Common myeloid progenitor, CD34-positive (primary cell): ENCODE measurements around the gene YBX2.

Experiments used
- CTCF ChIA-PET: fragments of 350-600 bp; sonication (Branson Sonifier 250); formaldehyde crosslinking; loops from one replicate; lab custom pipeline; 2021; ENCODE audit warnings: antibody characterized with exemption; lab: Charles Lee
- POLR2A ChIA-PET: fragments of 350-600 bp; sonication (Branson Sonifier 250); formaldehyde crosslinking; loops from one replicate; lab custom pipeline; 2021; ENCODE audit warnings: antibody characterized with exemption; lab: Charles Lee
- DNase-seq, 3 donors: peaks; one replicate each; pipeline versions ENCODE4 v3.0.0 to v3.0.0-alpha.2; 2013
- H3K27ac ChIP-seq, 2 experiments: 1 replicate in 1 of 2; 2 replicates in 1 of 2; pipeline ENCODE4 v1.7.0; 2013; ENCODE audit warnings: inconsistent platforms in 2 of 2, low read length in 2 of 2, mild to moderate bottlenecking in 2 of 2, low read depth in 1 of 2, moderate library complexity in 1 of 2; ENCODE audit not compliant: severe bottlenecking in 2 of 2, insufficient read depth in 1 of 2, poor library complexity in 1 of 2
- H3K27me3 ChIP-seq, 5 experiments: replicated peaks in 2 of 5; 1 replicate in 3 of 5; 2 replicates in 2 of 5; pipeline versions ENCODE4 v1.6.1 to v1.7.0; 2013; ENCODE audit warnings: low read length in 4 of 5, mild to moderate bottlenecking in 2 of 5, moderate library complexity in 2 of 5, inconsistent platforms in 1 of 5; ENCODE audit not compliant: insufficient read depth in 5 of 5, control insufficient read depth in 4 of 5
- H3K36me3 ChIP-seq, 4 experiments: 1 replicate in 2 of 4; 2 replicates in 2 of 4; pipeline versions ENCODE4 v1.6.1 to v1.7.0; 2013; ENCODE audit warnings: low read length in 3 of 4, control low read depth in 1 of 4, mild to moderate bottlenecking in 1 of 4; ENCODE audit not compliant: control insufficient read depth in 4 of 4, insufficient read depth in 4 of 4
- H3K4me1 ChIP-seq, 4 experiments: 1 replicate in 3 of 4; 2 replicates in 1 of 4; pipeline versions ENCODE4 v1.6.1 to v1.7.1; 2013; ENCODE audit warnings: low read length in 3 of 4, mild to moderate bottlenecking in 3 of 4, control low read depth in 1 of 4, inconsistent platforms in 1 of 4, moderate library complexity in 1 of 4; ENCODE audit not compliant: control insufficient read depth in 4 of 4, insufficient read depth in 4 of 4; ENCODE audit errors: control extremely low read depth in 1 of 4
- H3K4me3 ChIP-seq, 7 experiments: 1 replicate in 4 of 7; 2 replicates in 3 of 7; pipeline versions ENCODE4 v1.5.1 to v1.7.0; 2013; ENCODE audit warnings: mild to moderate bottlenecking in 7 of 7, low read length in 6 of 7, moderate library complexity in 6 of 7, inconsistent platforms in 2 of 7, low read depth in 2 of 7, control low read depth in 1 of 7; ENCODE audit not compliant: insufficient read depth in 4 of 7, control insufficient read depth in 1 of 7; ENCODE audit errors: extremely low read depth in 1 of 7
- H3K9me3 ChIP-seq, 5 experiments: 1 replicate in 4 of 5; 2 replicates in 1 of 5; pipeline versions ENCODE4 v1.6.1 to v1.7.1; 2013; ENCODE audit warnings: low read length in 4 of 5, mild to moderate bottlenecking in 2 of 5, inconsistent platforms in 1 of 5, low read depth in 1 of 5, moderate library complexity in 1 of 5; ENCODE audit not compliant: control insufficient read depth in 4 of 5, insufficient read depth in 2 of 5; ENCODE audit errors: control extremely low read depth in 1 of 5
- WGBS: methylation state at CpG from one replicate; pipeline ENCODE4 v1.1.5; 2013; ENCODE audit not compliant: insufficient coverage; 5-methylcytosine and 5-hydroxymethylcytosine counted together

The YBX2 gene

GRCh38 chr17:7306911-7307685, 12.7 kb upstream of the YBX2 start, which contains the start of gene EIF5A:
Gene EIF5A, plus strand, starts transcription at chr17:7307628. Its CDS starts 2,008 bp downstream, at chr17:7309636.
- WGBS, result 0% methylated on average over 52 of the region's 64 CpGs
- ChIA-PET POLR2A (no interaction called here), CTCF (interaction anchor here (2.9 kb wide), 1 partner anchor 11 kb away, joined by 17 read pairs; no protein-coding TSS in a partner anchor)
- Histone ChIP-seq H3K4me3 (peak within 1 kb of the TSS; percentile 67 to 99 (median 87)), H3K36me3 (peaks cover 15 to 31% (median 23%) of the 10 kb centered on the region in 4 experiments), H3K4me1 (peaks cover 9 to 27% (median 20%) of the 10 kb centered on the region in 4 experiments), H3K9me3 (no peaks in the 10 kb centered on the region), H3K27ac (peak within 1 kb of the TSS; percentile 85 to 96), H3K27me3 (no peaks in the 10 kb centered on the region)
- DNase-seq, result peak; percentile 100

DNA sequence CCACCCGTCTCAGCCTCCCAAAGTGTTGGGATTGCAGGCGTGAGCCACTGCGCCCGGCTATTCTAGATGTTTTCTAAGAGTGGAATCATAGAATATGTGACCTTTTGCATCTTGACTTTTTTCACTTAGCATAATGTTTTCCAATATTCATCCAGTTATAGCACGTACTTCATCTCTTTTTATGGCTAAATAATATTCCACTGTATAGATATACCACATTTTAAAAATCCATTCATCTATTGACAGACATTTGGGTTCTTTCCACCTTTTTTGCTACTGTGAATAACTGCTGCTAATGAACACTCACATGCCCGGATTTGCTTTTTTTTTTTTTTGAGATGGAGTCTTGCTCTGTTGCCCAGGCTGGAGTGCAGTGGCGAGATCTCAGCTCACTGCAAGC, 9.7 kb upstream of the YBX2 start:
- Histone ChIP-seq H3K27me3 (no peaks in the 10 kb centered on the region), H3K4me1 (peaks cover 1 to 11% (median 4%) of the 10 kb centered on the region in 4 experiments), H3K36me3 (peaks cover 0 to 4% (median 0%) of the 10 kb centered on the region in 4 experiments), H3K4me3 (no peak overlapping the region), H3K27ac (no peak overlapping the region), H3K9me3 (no peaks in the 10 kb centered on the region)
- DNase-seq, result no peak
- ChIA-PET POLR2A (interaction anchor here (0.7 kb wide), 2 partner anchors 33 to 83 kb away, joined by 3 to 4 read pairs; no protein-coding TSS in a partner anchor), CTCF (interaction anchor here (1.4 to 2.9 kb wide), 2 partner anchors 8 to 43 kb away, joined by 3 to 17 read pairs; no protein-coding TSS in a partner anchor)
- 96% methylated on average over 3 of the region's 7 CpGs for WGBS

GRCh38 chr17:7296189-7296861, 1.9 kb upstream of the YBX2 start:
- Histone ChIP-seq H3K27me3 (peaks cover 0 to 43% (median 14%) of the 10 kb centered on the region in 5 experiments), H3K9me3 (no peaks in the 10 kb centered on the region), H3K4me3 (peak overlapping the region in 2 of 7 experiments; percentile 13 to 20), H3K4me1 (peaks cover 0 to 26% (median 24%) of the 10 kb centered on the region in 4 experiments), H3K27ac (no peak overlapping the region), H3K36me3 (no peaks in the 10 kb centered on the region)
- 6% methylated on average over 47 of the region's 51 CpGs for WGBS
- POLR2A ChIA-PET, result interaction anchor here (0.5 to 1.1 kb wide), 3 partner anchors 12 to 75 kb away, joined by 3 to 5 read pairs (median 3); no protein-coding TSS in a partner anchor
- DNase-seq, result peak; percentile 62 to 65 (median 64)
- CTCF ChIA-PET, result interaction anchor here (0.6 to 4.4 kb wide), 23 partner anchors 9 to 251 kb away, joined by 3 to 65 read pairs (median 4); partner anchors contain the start of genes ACADVL, DLG4 and SLC2A4

GRCh38 chr17:7295230-7296180, 1.1 kb upstream of the YBX2 start:
- H3K36me3 ChIP-seq, result no peaks in the 10 kb centered on the region
- WGBS, result 60% methylated on average over 28 of the region's 42 CpGs
- ChIA-PET POLR2A (interaction anchor here (1.1 kb wide), 1 partner anchor 15 kb away, joined by 5 read pairs; no protein-coding TSS in a partner anchor), CTCF (interaction anchor here (0.8 to 4.4 kb wide), 16 partner anchors 9 to 250 kb away, joined by 3 to 65 read pairs (median 6); partner anchors contain the start of genes ACADVL, DLG4 and SLC2A4)
- peaks cover 0 to 43% (median 14%) of the 10 kb centered on the region in 5 experiments for H3K27me3 ChIP-seq
- peak in 2 of 3 donors; percentile 14 to 30 for DNase-seq
- peaks cover 0 to 26% (median 24%) of the 10 kb centered on the region in 4 experiments for H3K4me1 ChIP-seq
- H3K4me3 ChIP-seq, result peak overlapping the region in 5 of 7 experiments; percentile 42 to 70 (median 53)
- no peak overlapping the region for H3K27ac ChIP-seq
- H3K9me3 ChIP-seq, result no peaks in the 10 kb centered on the region

DNA sequence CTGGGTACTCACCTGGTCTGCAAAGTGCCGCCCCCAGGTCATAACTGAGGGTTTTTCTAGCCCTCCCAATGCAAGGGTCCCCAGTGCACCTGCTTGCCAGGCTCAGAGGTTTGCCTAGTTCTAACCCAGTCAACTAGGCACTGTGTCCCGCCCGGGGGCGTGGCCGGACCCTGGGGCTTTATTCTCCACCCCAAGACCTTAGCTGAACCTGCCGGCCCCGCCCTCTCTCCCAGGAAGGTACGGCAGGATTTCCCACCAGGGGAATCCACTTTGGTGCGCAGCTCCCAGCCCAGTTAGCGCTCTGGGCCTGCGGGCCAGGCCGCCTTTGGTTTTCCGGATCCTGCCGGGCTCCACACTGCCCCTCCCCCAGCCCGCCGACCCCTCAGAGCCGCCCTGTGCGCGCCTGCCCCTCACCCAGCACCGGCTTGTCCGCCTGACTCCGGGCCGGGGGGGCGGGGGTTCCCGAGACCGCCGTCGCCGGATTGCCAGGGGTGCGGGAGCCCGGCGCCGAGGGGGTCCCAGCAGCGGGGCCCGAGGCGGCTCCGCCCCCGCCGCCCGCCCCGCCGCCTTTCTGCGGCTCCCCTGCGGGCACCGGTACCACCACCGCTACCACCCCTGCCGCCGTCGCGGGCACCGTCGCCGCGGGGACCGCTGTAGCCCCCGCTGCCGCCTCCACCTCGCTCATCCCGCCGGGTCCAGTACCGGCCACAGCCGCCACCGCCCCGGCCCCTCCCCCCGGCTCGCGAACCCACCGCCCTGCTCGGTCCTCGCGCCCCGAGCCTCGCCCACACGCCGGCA, 424 bp downstream of the YBX2 start:
- H3K36me3 ChIP-seq, result no peaks in the 10 kb centered on the region
- peaks cover 0 to 43% (median 14%) of the 10 kb centered on the region in 5 experiments for H3K27me3 ChIP-seq
- H3K4me1 ChIP-seq, result peaks cover 0 to 26% (median 24%) of the 10 kb centered on the region in 4 experiments
- no peaks in the 10 kb centered on the region for H3K9me3 ChIP-seq
- H3K4me3 ChIP-seq, result peak overlapping the region in 5 of 7 experiments; percentile 23 to 64 (median 40)
- POLR2A ChIA-PET, result no interaction called here
- 6% methylated on average over 47 of the region's 75 CpGs for WGBS
- CTCF ChIA-PET, result interaction anchor here (3.1 to 4.6 kb wide), 2 partner anchors 11 to 74 kb away, joined by 7 to 45 read pairs; partner anchors contain the start of genes ACADVL, DLG4 and SLC2A4
- no peak overlapping the region for H3K27ac ChIP-seq
- DNase-seq, result no peak
